ENCODE data around the gene NSD2.

The NSD2 gene

GRCh38 chr4:1972414-1972813 is 101.2 kb downstream of the NSD2 start:
- CTCF ChIA-PET, result interaction anchor here (0.7 kb wide), 2 partner anchors 10 to 192 kb away, joined by 3 to 4 read pairs; no protein-coding TSS in a partner anchor

GRCh38 chr4:1973218-1973617 is 102.0 kb downstream of the NSD2 start:
- peaks cover 7 to 98% of the 10 kb centered on the region in 2 experiments; a peak in 2 of 3 replicates for H3K36me3 ChIP-seq (ENCODE audit: control insufficient read depth in 2 of 2, insufficient read depth in 1 of 2, low read length in 2 of 2)

More at GRCh38 chr4:1972414-1972813, 101.2 kb downstream of the NSD2 start:
- H3K9me3 ChIP-seq (ENCODE audit: control insufficient read depth, insufficient read depth, low read depth, low read length), result no peaks in the 10 kb centered on the region
- POLR2A ChIA-PET, result no interaction called here
- TF ChIP-seq ELK4 (IDR thresholded peaks at IDR 0.05; ENCODE audit: borderline replicate concordance, low read depth, low read length) (no peak), ZBTB1 (tag by site-specific recombination; IDR thresholded peaks at IDR 0.05) (no peak), ZSCAN5A (tag by site-specific recombination; IDR thresholded peaks at IDR 0.05) (no peak), ZNF16 (tag by site-specific recombination; IDR thresholded peaks at IDR 0.05; ENCODE audit: low read depth) (no peak), ZNF146 (tag by site-specific recombination; IDR thresholded peaks at IDR 0.05) (no peak), KLF7 (tag by site-specific recombination; IDR thresholded peaks at IDR 0.05; ENCODE audit: borderline replicate concordance) (no peak), ZNF843 (tag by site-specific recombination; IDR thresholded peaks at IDR 0.05) (no peak), YY1 (tag by site-specific recombination; IDR thresholded peaks at IDR 0.05) (no peak), ZNF174 (tag by site-specific recombination; IDR thresholded peaks at IDR 0.05) (no peak), REPIN1 (tag by site-specific recombination; IDR thresholded peaks at IDR 0.05; ENCODE audit: low read depth) (no peak), ZNF560 (tag by site-specific recombination; IDR thresholded peaks at IDR 0.05; ENCODE audit: borderline replicate concordance) (no peak), ZNF792 (tag by site-specific recombination; IDR thresholded peaks at IDR 0.05) (no peak), ZNF112 (tag by site-specific recombination; IDR thresholded peaks at IDR 0.05) (no peak), ZNF555 (tag by site-specific recombination; conservative IDR thresholded peaks at IDR 0.05) (no peak), PRDM6 (tag by site-specific recombination; IDR thresholded peaks at IDR 0.05) (no peak), ZNF837 (tag by site-specific recombination; IDR thresholded peaks at IDR 0.05) (no peak)
- H3K4me3 ChIP-seq (ENCODE audit: low read depth, low read length), result no peak overlapping the region
- no peak overlapping the region for H3K27ac ChIP-seq (ENCODE audit: extremely low read depth, low read depth, low read length)
- peaks cover 7 to 100% of the 10 kb centered on the region in 2 experiments; a peak in 2 of 3 replicates for H3K36me3 ChIP-seq (ENCODE audit: control insufficient read depth in 2 of 2, insufficient read depth in 1 of 2, low read length in 2 of 2)
- no peaks in the 10 kb centered on the region for H3K4me1 ChIP-seq (ENCODE audit: control insufficient read depth, insufficient read depth, low read length)

More at GRCh38 chr4:1973218-1973617, 102.0 kb downstream of the NSD2 start:
- Histone ChIP-seq H3K27ac (ENCODE audit: extremely low read depth, low read depth, low read length) (no peak overlapping the region), H3K4me1 (ENCODE audit: control insufficient read depth, insufficient read depth, low read length) (no peaks in the 10 kb centered on the region), H3K4me3 (ENCODE audit: low read depth, low read length) (no peak overlapping the region), H3K9me3 (ENCODE audit: control insufficient read depth, insufficient read depth, low read depth, low read length) (no peaks in the 10 kb centered on the region)
- ChIA-PET CTCF (interaction anchor here (0.7 kb wide), 1 partner anchor 9 kb away, joined by 3 read pairs; no protein-coding TSS in a partner anchor), POLR2A (no interaction called here)
- no peak for TF ChIP-seq ZBTB20 (tag by site-specific recombination; IDR thresholded peaks at IDR 0.05)
- no peak for TF ChIP-seq ZNF138 (tag by site-specific recombination; IDR thresholded peaks at IDR 0.05; ENCODE audit: borderline replicate concordance)
- no peak for TF ChIP-seq INSM2 (tag by site-specific recombination; IDR thresholded peaks at IDR 0.05)
- TF ChIP-seq YY2 (tag by site-specific recombination; IDR thresholded peaks at IDR 0.05), result no peak
- no peak for TF ChIP-seq HOXD13 (CRISPR knock-in tag; IDR thresholded peaks at IDR 0.05; ENCODE audit: borderline replicate concordance)
- TF ChIP-seq ZSCAN16 (tag by site-specific recombination; IDR thresholded peaks at IDR 0.05), result no peak
- no peak for TF ChIP-seq ZNF24 (tag by site-specific recombination; IDR thresholded peaks at IDR 0.05)
- no peak for TF ChIP-seq YY1 (tag by site-specific recombination; IDR thresholded peaks at IDR 0.05)
- no peak for TF ChIP-seq ZNF488 (tag by site-specific recombination; IDR thresholded peaks at IDR 0.05)
- TF ChIP-seq ZNF214 (tag by site-specific recombination; IDR thresholded peaks at IDR 0.05; ENCODE audit: borderline replicate concordance), result no peak
- TF ChIP-seq AEBP2 (tag by site-specific recombination; IDR thresholded peaks at IDR 0.05; ENCODE audit: borderline replicate concordance), result no peak
